ENCODE data around the gene EGFR.

The EGFR gene

GRCh38 chr7:55077561-55078410, 59.0 kb downstream of the EGFR start:
- in situ Hi-C loops (cut with MboI; ENCODE audit: low pct_unique_long_range_greater_than_20kb, low sequenced_read_pairs, unreplicated experiment): no loop called here
- DNase-seq (ENCODE audit: low spot score): no peak

DNA sequence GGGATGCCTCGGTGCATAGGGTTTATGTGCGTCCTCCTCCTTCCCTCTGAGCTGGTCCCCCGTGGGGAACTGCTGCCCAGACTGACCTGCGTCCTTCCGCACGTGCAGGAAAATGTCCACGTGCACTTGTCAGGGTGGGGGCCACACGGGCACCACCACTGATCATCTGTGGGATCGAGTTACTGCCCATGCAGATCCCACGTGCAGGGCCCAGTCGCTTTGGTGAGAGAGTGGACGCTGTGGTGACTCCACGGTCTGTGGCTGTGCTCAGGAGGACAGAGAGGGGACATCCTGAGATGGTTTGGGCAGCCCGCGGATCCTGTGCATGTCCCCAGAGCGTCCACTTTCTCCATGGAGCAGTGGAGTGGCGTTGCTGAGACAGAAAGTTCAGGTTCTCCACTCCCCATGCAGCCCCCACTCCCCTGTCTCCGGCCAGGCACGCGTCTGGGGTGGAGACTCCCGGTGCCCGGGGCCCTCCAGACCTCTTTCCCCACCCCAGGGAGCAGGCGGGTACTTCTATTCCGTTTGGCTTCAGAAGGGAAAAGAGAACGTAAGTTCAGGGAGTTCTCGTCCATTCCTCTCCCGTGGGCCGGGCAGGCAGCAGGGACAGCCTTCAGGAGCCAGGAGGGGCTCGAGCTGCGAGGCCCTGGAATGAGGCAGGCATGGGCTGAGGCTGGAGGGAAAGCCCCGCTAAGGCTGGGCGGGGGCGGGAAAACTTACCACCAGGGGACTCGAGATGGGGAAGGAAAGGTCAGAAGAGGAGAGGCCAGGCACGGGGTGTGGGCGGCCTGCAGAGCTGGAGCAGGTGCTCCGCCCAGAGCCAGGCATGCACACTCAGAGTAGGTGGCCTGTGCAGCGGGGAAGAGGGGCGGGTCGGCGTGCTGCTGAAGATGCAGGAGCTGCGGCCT, 59.9 kb downstream of the EGFR start:
- DNase-seq (ENCODE audit: low spot score): no peak
- TF ChIP-seq CTCF (IDR thresholded peaks at IDR 0.05; ENCODE audit: extremely low read depth, insufficient read depth, missing control alignments): no peak
- in situ Hi-C loops (cut with MboI; ENCODE audit: low pct_unique_long_range_greater_than_20kb, low sequenced_read_pairs, unreplicated experiment): no loop called here

More at GRCh38 chr7:55077561-55078410, 59.0 kb downstream of the EGFR start:
- no peak for TF ChIP-seq CTCF (IDR thresholded peaks at IDR 0.05; ENCODE audit: extremely low read depth, insufficient read depth, missing control alignments)

DNA sequence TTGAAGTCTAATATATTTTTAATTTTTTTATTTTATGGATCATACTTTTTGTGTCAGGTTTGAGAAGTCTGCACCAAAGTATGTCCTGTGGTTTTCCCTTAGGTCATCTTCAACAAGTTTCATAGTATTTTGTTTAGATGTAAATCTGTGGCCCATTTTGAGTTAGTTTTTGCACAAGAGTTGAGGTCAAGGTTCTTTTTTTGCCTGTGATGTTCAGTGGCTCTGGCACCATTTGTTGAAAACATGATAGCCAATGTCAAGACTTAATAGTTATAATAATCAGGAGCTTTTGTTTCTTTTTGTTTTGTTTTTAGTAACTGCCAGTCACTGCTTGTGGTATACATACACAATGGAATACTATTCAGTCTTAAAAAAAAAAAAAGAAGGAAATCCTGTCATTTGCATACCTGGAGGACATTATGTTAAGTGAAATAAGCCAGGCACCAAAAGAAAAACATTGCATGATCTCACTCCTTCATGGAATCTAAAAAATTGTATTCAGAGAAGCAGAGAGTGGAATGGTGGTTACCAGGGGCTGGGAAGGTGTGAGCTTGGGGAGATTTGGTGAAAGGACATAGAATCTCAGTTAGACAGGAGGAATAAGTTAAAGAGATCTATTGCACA, 61.3 kb downstream of the EGFR start:
- TF ChIP-seq CTCF (IDR thresholded peaks at IDR 0.05; ENCODE audit: extremely low read depth, insufficient read depth, missing control alignments): no peak
- in situ Hi-C loops (cut with MboI; ENCODE audit: low pct_unique_long_range_greater_than_20kb, low sequenced_read_pairs, unreplicated experiment): no loop called here

DNA sequence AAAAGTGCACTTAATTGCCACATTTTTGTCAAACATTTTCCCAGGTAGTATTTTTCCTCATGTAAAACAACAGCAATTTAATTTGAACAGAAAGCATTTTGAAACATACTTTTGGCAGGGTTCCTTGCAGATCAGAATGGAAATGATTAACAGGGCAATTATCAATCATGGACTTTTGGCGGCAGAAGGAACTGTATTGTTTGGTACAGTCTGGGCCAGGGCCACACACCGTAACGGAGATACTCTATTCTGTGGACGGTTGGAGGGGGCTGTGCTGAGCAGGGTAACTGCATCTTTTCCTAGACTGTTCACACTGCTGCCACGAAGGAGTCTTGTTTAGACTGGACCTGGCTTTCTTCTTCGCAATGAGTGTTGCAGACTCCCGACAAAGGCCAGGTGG, 62.3 kb downstream of the EGFR start:
- no peak for DNase-seq (ENCODE audit: low spot score)
- in situ Hi-C loops (cut with MboI; ENCODE audit: low pct_unique_long_range_greater_than_20kb, low sequenced_read_pairs, unreplicated experiment): no loop called here
- no peak for TF ChIP-seq CTCF (IDR thresholded peaks at IDR 0.05; ENCODE audit: extremely low read depth, insufficient read depth, missing control alignments)

More for the DNA sequence above, 61.3 kb downstream of the EGFR start:
- DNase-seq (ENCODE audit: low spot score): no peak

DNA sequence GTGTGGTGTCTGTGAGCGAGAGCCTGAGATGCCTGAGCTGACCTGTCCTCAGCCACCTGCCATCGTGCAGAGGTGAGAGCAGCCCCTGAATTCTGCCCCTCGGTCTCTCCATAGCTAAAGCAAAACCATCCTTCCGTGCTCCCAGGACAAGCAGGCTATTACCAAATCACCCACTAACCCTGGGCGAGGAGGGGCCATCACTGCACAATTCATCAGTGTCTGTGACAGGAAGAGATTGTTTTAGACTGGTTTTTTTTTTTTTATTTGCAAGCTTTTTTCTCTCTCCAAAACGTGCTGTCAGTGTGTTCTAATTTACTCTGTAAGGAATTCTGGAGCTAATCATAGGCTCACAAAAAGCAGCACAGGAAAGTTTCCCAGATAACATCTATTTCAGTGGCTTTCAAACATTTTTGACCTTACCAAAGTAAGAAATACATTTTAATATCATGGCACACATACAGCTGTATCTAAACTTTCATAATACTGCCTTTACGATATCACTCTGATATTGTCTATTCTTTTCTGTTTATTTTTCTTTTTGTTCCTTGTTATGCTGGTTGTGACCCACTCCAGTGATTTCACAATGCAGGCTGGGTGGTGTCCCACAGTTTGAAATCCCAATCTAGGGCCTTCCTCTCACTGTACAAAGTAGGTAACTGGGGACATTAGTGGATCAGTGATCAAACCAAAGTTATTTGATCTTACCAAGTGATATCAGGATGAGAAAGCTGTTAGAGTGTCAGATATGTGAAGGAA, 62.8 kb downstream of the EGFR start:
- no peak for DNase-seq (ENCODE audit: low spot score)
- in situ Hi-C loops (cut with MboI; ENCODE audit: low pct_unique_long_range_greater_than_20kb, low sequenced_read_pairs, unreplicated experiment): no loop called here
- no peak for TF ChIP-seq CTCF (IDR thresholded peaks at IDR 0.05; ENCODE audit: extremely low read depth, insufficient read depth, missing control alignments)

DNA sequence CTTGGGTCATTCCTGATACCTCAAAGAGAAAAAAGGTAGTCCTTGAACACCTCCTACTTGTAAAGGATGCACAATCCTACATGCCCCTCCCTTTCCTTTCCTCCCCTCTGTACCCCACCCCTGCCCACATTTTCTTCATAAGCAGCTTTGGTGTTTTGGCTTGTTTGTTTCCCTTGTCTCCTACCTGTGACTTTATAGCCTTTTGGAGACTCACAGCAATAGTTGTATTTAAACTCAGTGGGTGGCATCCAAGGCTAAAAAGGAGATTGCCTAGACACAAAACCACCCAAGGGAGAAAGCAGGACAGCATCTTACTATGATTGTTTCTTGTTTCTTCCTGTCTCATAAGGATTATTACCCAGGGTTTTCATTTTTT, 63.4 kb downstream of the EGFR start:
- no peak for TF ChIP-seq CTCF (IDR thresholded peaks at IDR 0.05; ENCODE audit: extremely low read depth, insufficient read depth, missing control alignments)
- in situ Hi-C loops (cut with MboI; ENCODE audit: low pct_unique_long_range_greater_than_20kb, low sequenced_read_pairs, unreplicated experiment): no loop called here

More for the DNA sequence above, 63.4 kb downstream of the EGFR start:
- no peak for DNase-seq (ENCODE audit: low spot score)
